H1 (cell line): ENCODE data around the gene CSRP1. TPM values are rescaled to one million over a fixed set of nuclear protein-coding genes. Genes with fewer than 3 reads are reported as not detected.
A peak's percentile ranks its signal among the peaks of the same experiment; 100 is the strongest.

Source experiments
- CTCF ChIA-PET: fragments of 300-600 bp; sonication (Branson Sonifier 250); formaldehyde crosslinking; loops from one replicate; lab custom pipeline; 2021; ENCODE audit not compliant: partially characterized antibody; lab: Charles Lee
- POLR2A ChIA-PET: fragments of 300-600 bp; sonication (Branson Sonifier 250); formaldehyde crosslinking; loops from one replicate; lab custom pipeline; 2021; ENCODE audit warnings: inconsistent platforms; ENCODE audit not compliant: partially characterized antibody; lab: Charles Lee
- DNase-seq, 2 experiments: peaks; one replicate each; pipeline versions ENCODE4 v3.0.0 to v3.0.0-alpha.2; 2010 to 2022; ENCODE audit warnings: low spot score in 2 of 2, low read depth in 1 of 2, mixed read lengths in 1 of 2
- FAIRE-seq: peaks from 2 replicates; lab custom pipeline; 2011; peaks lifted over from hg19 to GRCh38; lab: Jason Lieb, UNC
- H2AFZ ChIP-seq: 2 replicates; pipeline ENCODE4 v1.8.1; 2012; ENCODE audit warnings: low read length, inconsistent platforms
- H2AK5ac ChIP-seq: 2 replicates; pipeline ENCODE4 v1.6.1; 2013; ENCODE audit warnings: low read depth, low read length
- H2BK120ac ChIP-seq: replicated peaks from 2 replicates; pipeline ENCODE3; 2013; ENCODE audit warnings: low read depth, low read length, inconsistent platforms
- H2BK12ac ChIP-seq: 2 replicates; pipeline ENCODE4 v1.6.1; 2013; ENCODE audit warnings: low read depth, low read length
- H2BK15ac ChIP-seq: 2 replicates; pipeline ENCODE4 v1.6.1; 2013; ENCODE audit warnings: low read length
- H2BK20ac ChIP-seq: 2 replicates; pipeline ENCODE4 v1.6.1; 2013; ENCODE audit warnings: low read length
- H2BK5ac ChIP-seq: 2 replicates; pipeline ENCODE4 v1.6.1; 2013; ENCODE audit warnings: low read depth, low read length
- H3K14ac ChIP-seq: 2 replicates; pipeline ENCODE4 v1.6.1; 2013; ENCODE audit warnings: inconsistent platforms; ENCODE audit not compliant: insufficient read length
- H3K18ac ChIP-seq: 2 replicates; pipeline ENCODE4 v1.6.1; 2013; ENCODE audit warnings: low read length; ENCODE audit errors: extremely low read depth
- H3K23ac ChIP-seq: 2 replicates; pipeline ENCODE4 v1.6.1; 2013; ENCODE audit warnings: inconsistent platforms; ENCODE audit not compliant: insufficient read length
- H3K23me2 ChIP-seq: 2 replicates; pipeline ENCODE4 v1.6.1; 2013; ENCODE audit warnings: low read depth, low read length
- H3K27ac ChIP-seq: 2 replicates; pipeline ENCODE4 v1.6.1; 2011; ENCODE audit warnings: low read depth, low read length, inconsistent platforms
- H3K27me3 ChIP-seq, 4 experiments: replicated peaks in 1 of 4; 1 replicate in 1 of 4; 2 replicates in 3 of 4; pipeline versions ENCODE4 v1.6.1 to v1.8.1; 2011 to 2013; ENCODE audit warnings: low read length in 3 of 4, mild to moderate bottlenecking in 3 of 4, inconsistent platforms in 2 of 4, mixed read lengths in 2 of 4, moderate library complexity in 1 of 4; ENCODE audit not compliant: control insufficient read depth in 3 of 4, insufficient read depth in 3 of 4; ENCODE audit errors: extremely low read depth in 1 of 4
- H3K36me3 ChIP-seq, 4 experiments: 2 replicates each; pipeline versions ENCODE4 v1.6.1 to v1.8.1; 2011 to 2013; ENCODE audit warnings: mild to moderate bottlenecking in 4 of 4, low read length in 3 of 4, moderate library complexity in 2 of 4, control low read depth in 1 of 4, inconsistent platforms in 1 of 4; ENCODE audit not compliant: insufficient read depth in 4 of 4, control insufficient read depth in 2 of 4
- H3K4ac ChIP-seq: replicated peaks from 2 replicates; pipeline ENCODE3; 2013; ENCODE audit warnings: low read length, low read depth, mixed read lengths, inconsistent platforms; ENCODE audit not compliant: insufficient read length
- H3K4me1 ChIP-seq, 4 experiments: replicated peaks in 1 of 4; 1 replicate in 1 of 4; 2 replicates in 3 of 4; pipeline versions ENCODE4 v1.6.1 to v1.8.1; 2011 to 2013; ENCODE audit warnings: low read length in 3 of 4, inconsistent platforms in 2 of 4, mixed read lengths in 1 of 4; ENCODE audit not compliant: insufficient read depth in 4 of 4, control insufficient read depth in 3 of 4
- H3K4me2 ChIP-seq, 2 experiments: 2 replicates each; pipeline versions ENCODE4 v1.6.1 to v1.8.1; 2011 to 2013; ENCODE audit warnings: low read depth in 2 of 2, low read length in 2 of 2, control low read depth in 1 of 2, inconsistent platforms in 1 of 2, mild to moderate bottlenecking in 1 of 2; ENCODE audit not compliant: insufficient read depth in 1 of 2
- H3K4me3 ChIP-seq, 4 experiments: fragments of 200-600, 300-600 bp in 1 of 4; sonication (generic), shearing (Covaris generic), sonication (Bioruptor Twin) in 1 of 4; 2 replicates each; pipeline versions ENCODE4 v1.5.1 to v1.8.1; 2011 to 2016; ENCODE audit warnings: low read length in 4 of 4, low read depth in 3 of 4, control low read depth in 2 of 4, inconsistent platforms in 2 of 4, mild to moderate bottlenecking in 2 of 4, mixed read lengths in 1 of 4, moderate library complexity in 1 of 4; ENCODE audit not compliant: insufficient read depth in 2 of 4; ENCODE audit errors: extremely low read depth in 1 of 4
- H3K56ac ChIP-seq: replicated peaks from 2 replicates; pipeline ENCODE3; 2013; ENCODE audit warnings: low read depth, mild to moderate bottlenecking, mixed read lengths, low read length, inconsistent platforms; ENCODE audit not compliant: insufficient read length
- H3K79me1 ChIP-seq: 2 replicates; pipeline ENCODE4 v1.6.1; 2013; ENCODE audit warnings: low read depth, low read length, control low read depth
- H3K79me2 ChIP-seq, 2 experiments: 2 replicates each; pipeline versions ENCODE4 v1.6.1 to v1.8.1; 2012 to 2013; ENCODE audit warnings: low read length in 2 of 2, mild to moderate bottlenecking in 2 of 2, inconsistent platforms in 1 of 2; ENCODE audit not compliant: insufficient read depth in 2 of 2, control insufficient read depth in 1 of 2
- H3K9ac ChIP-seq, 4 experiments: replicated peaks in 1 of 4; 1 replicate in 1 of 4; 2 replicates in 3 of 4; pipeline versions ENCODE4 v1.6.1 to v1.8.1; 2011 to 2013; ENCODE audit warnings: low read depth in 3 of 4, low read length in 3 of 4, control low read depth in 2 of 4, mild to moderate bottlenecking in 2 of 4, moderate library complexity in 2 of 4, inconsistent platforms in 1 of 4; ENCODE audit errors: extremely low read depth in 1 of 4
- H3K9me3 ChIP-seq, 2 experiments: 2 replicates each; pipeline versions ENCODE4 v1.6.1 to v1.8.1; 2012 to 2013; ENCODE audit warnings: mild to moderate bottlenecking in 2 of 2, moderate library complexity in 2 of 2, control low read depth in 1 of 2, inconsistent platforms in 1 of 2, low read depth in 1 of 2, low read length in 1 of 2, mixed read lengths in 1 of 2; ENCODE audit not compliant: insufficient read depth in 2 of 2
- H4K20me1 ChIP-seq, 2 experiments: replicated peaks in 1 of 2; 2 replicates each; pipeline versions ENCODE3 to v1.8.1; 2011 to 2013; ENCODE audit warnings: inconsistent platforms in 2 of 2, low read length in 2 of 2, mild to moderate bottlenecking in 1 of 2; ENCODE audit not compliant: insufficient read depth in 2 of 2, control insufficient read depth in 1 of 2
- H4K5ac ChIP-seq: 2 replicates; pipeline ENCODE4 v1.6.1; 2013; ENCODE audit warnings: low read length, low read depth, mixed read lengths, inconsistent platforms; ENCODE audit not compliant: insufficient read length
- H4K8ac ChIP-seq: 2 replicates; pipeline ENCODE4 v1.8.0; 2013; ENCODE audit warnings: mild to moderate bottlenecking, moderate library complexity, low read length, inconsistent platforms; ENCODE audit not compliant: insufficient read depth; ENCODE audit errors: extremely low read depth
- H4K91ac ChIP-seq: replicated peaks from 2 replicates; pipeline ENCODE3; 2013; ENCODE audit warnings: low read length, mixed read lengths, inconsistent platforms; ENCODE audit not compliant: insufficient read length
- WGBS, 2 experiments: shearing (Covaris generic) in 1 of 2; methylation state at CpG; one replicate each; pipeline versions ENCODE4 v1.1.6 to v1.1.7; 2013 to 2015; ENCODE audit warnings: low lambda C conversion rate in 2 of 2, mixed read lengths in 2 of 2, inconsistent platforms in 1 of 2, low coverage in 1 of 2, missing lambda C conversion rate in 1 of 2; ENCODE audit not compliant: insufficient replicate concordance in 2 of 2, insufficient coverage in 1 of 2, insufficient read length in 1 of 2; ENCODE audit errors: extremely low coverage in 1 of 2, missing lambda C conversion rate in 1 of 2; 5-methylcytosine and 5-hydroxymethylcytosine counted together
- polyA plus RNA-seq, 7 experiments: library from polyadenylated mRNA; depleted of rRNA in 3 of 7; stranded (reverse) in 5 of 7; unstranded in 2 of 7; fragments of >200 nt in 5 of 7; fragments of 200-250 nt in 2 of 7; gene quantifications; 1 replicate in 5 of 7; 2 replicates in 1 of 7; 4 replicates in 1 of 7; pipeline versions ENCODE4 v1.2.1 to v1.2.3, GENCODE V29; 2011 to 2013; ENCODE audit warnings: missing spikeins in 2 of 7, mixed read lengths in 2 of 7
- total RNA-seq: library from RNA; stranded (reverse); fragmentation: NEBNext Ultra II Directional; extraction: Animal tissue kit (Norgen Biotek cat#: 25700); gene quantifications from 2 replicates; pipeline ENCODE4 v1.2.1, GENCODE V29; 2021
- TF ChIP-seq, protein P1 (sequence below): IDR thresholded peaks from 2 replicates; pipeline ENCODE4 v1.6.1; 2011; ENCODE audit warnings: low read length, improper control_type of control experiment

CSRP1 gene
- total and polyA plus RNA-seq, 2 of the 8 experiments (the other 6 are each of a cell fraction or from before 2014, with no cell fraction given), result 14.2 to 22.3 TPM

- peaks cover 11 to 25% (median 21%) of the 10 kb centered on the region in 4 experiments for H3K4me1 ChIP-seq
- H4K5ac ChIP-seq, result no peak overlapping the region
- H4K20me1 ChIP-seq, result no peaks in the 10 kb centered on the region
- H3K14ac ChIP-seq, result no peak overlapping the region
- H3K27me3 ChIP-seq, result no peaks in the 10 kb centered on the region
- POLR2A ChIA-PET, result interaction anchor here (1.2 to 6.9 kb wide), 2 partner anchors 14 to 15 kb away, joined by 3 to 52 read pairs; no protein-coding TSS in a partner anchor
- H3K9ac ChIP-seq, result no peak overlapping the region
- WGBS, 2 experiments, result 93% methylated on average over 3 of the region's 3 CpGs; no CpG with 5 or more reads in 1 of the 2 experiments
- no peaks in the 10 kb centered on the region for H3K9me3 ChIP-seq
- H2BK20ac ChIP-seq, result no peak overlapping the region
- no peak overlapping the region for H4K91ac ChIP-seq
- H3K18ac ChIP-seq, result no peak overlapping the region
- no peak overlapping the region for H2BK5ac ChIP-seq
- H3K23ac ChIP-seq, result no peak overlapping the region
- no peak overlapping the region for H3K4me2 ChIP-seq
- no peak overlapping the region for H2BK120ac ChIP-seq
- H3K4ac ChIP-seq, result no peak overlapping the region
- DNase-seq (no peak), FAIRE-seq (no peak)
- H3K36me3 ChIP-seq, result no peaks in the 10 kb centered on the region
- H3K4me3 ChIP-seq, result no peak overlapping the region
- CTCF ChIA-PET, result interaction anchor here (0.7 to 27.5 kb wide), 8 partner anchors 8 to 150 kb away, joined by 3 to 929 read pairs (median 6); partner anchors contain the start of genes CSRP1 and NAV1
- no peak overlapping the region for H3K27ac ChIP-seq
- H2BK12ac ChIP-seq, result no peak overlapping the region
- no peaks in the 10 kb centered on the region for H3K79me2 ChIP-seq
- H2BK15ac ChIP-seq, result no peak overlapping the region
- no peak overlapping the region for H2AFZ ChIP-seq
- H2AK5ac ChIP-seq, result no peak overlapping the region
- H3K79me1 ChIP-seq, result no peaks in the 10 kb centered on the region
- H3K56ac ChIP-seq, result no peak overlapping the region
- H3K23me2 ChIP-seq, result peaks cover 3% of the 10 kb centered on the region; the same call in 1 of the 2 replicates
- peak overlapping the region; percentile 22; the same call in 1 of the 2 replicates for H4K8ac ChIP-seq
- TF ChIP-seq, protein P1, sequence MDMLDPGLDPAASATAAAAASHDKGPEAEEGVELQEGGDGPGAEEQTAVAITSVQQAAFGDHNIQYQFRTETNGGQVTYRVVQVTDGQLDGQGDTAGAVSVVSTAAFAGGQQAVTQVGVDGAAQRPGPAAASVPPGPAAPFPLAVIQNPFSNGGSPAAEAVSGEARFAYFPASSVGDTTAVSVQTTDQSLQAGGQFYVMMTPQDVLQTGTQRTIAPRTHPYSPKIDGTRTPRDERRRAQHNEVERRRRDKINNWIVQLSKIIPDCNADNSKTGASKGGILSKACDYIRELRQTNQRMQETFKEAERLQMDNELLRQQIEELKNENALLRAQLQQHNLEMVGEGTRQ, result no peak
Observed at GRCh38 chr1:201499191-201499590, 7.7 kb downstream of the CSRP1 start.
